WTC11 (cell line): ENCODE measurements around the gene PTPN4. TPM values are rescaled to one million over a fixed set of nuclear protein-coding genes. Genes with fewer than 3 reads are reported as not detected.

Experiments
- ATAC-seq: fragments of 200-7000 bp; cut with Tn5 transposase; 2 replicates; pipeline ENCODE4 v1.10.0; 2021; ENCODE audit warnings: mild to moderate bottlenecking, moderate library complexity
- CTCF ChIA-PET: fragments of 300-600 bp; sonication (Branson Sonifier 250); formaldehyde crosslinking; loops from one replicate; lab custom pipeline; 2021; ENCODE audit warnings: antibody characterized with exemption; lab: Charles Lee
- POLR2A ChIA-PET: fragments of 350-600 bp; sonication (Branson Sonifier 250); formaldehyde crosslinking; loops from one replicate; lab custom pipeline; 2021; ENCODE audit warnings: antibody characterized with exemption; lab: Charles Lee
- DNase-seq: peaks from one replicate; pipeline ENCODE4 v3.0.0; 2021; ENCODE audit warnings: low spot score
- H3K27ac Mint-ChIP-seq: 2 replicates; pipeline ENCODE4 v1.8.0; 2021; ENCODE audit warnings: mixed read lengths
- H3K27me3 Mint-ChIP-seq: 2 replicates; pipeline ENCODE4 v1.8.0; 2021; ENCODE audit warnings: low read depth, mild to moderate bottlenecking, moderate library complexity, mixed read lengths
- H3K36me3 Mint-ChIP-seq: 2 replicates; pipeline ENCODE4 v1.8.0; 2021; ENCODE audit warnings: mixed read lengths
- H3K4me1 Mint-ChIP-seq: 2 replicates; pipeline ENCODE4 v1.8.0; 2022; ENCODE audit warnings: mixed read lengths
- H3K4me3 Mint-ChIP-seq: 2 replicates; pipeline ENCODE4 v1.8.0; 2021; ENCODE audit warnings: mild to moderate bottlenecking, moderate library complexity, mixed read lengths
- H3K9me3 Mint-ChIP-seq: 2 replicates; pipeline ENCODE4 v1.8.0; 2021; ENCODE audit warnings: mixed read lengths
- ATF3 ChIP-seq: sonication (generic); formaldehyde crosslinking; conservative IDR thresholded peaks from 2 replicates; pipeline ENCODE4 v1.8.1; 2022; ENCODE audit warnings: mild to moderate bottlenecking, missing genetic modification reagents
- ATF6 ChIP-seq: sonication (generic); formaldehyde crosslinking; IDR thresholded peaks from 2 replicates; pipeline ENCODE4 v1.8.1; 2023; ENCODE audit warnings: mild to moderate bottlenecking, missing genetic modification reagents
- E2F1 ChIP-seq: sonication (generic); formaldehyde crosslinking; IDR thresholded peaks from 2 replicates; pipeline ENCODE4 v1.8.0; 2022; ENCODE audit warnings: mild to moderate bottlenecking, missing genetic modification reagents
- ELF4 ChIP-seq: sonication (generic); formaldehyde crosslinking; IDR thresholded peaks from 2 replicates; pipeline ENCODE4 v1.8.1; 2022; ENCODE audit warnings: low read depth, mild to moderate bottlenecking, moderate library complexity, missing genetic modification reagents
- ETV6 ChIP-seq: sonication (generic); formaldehyde crosslinking; IDR thresholded peaks from 2 replicates; pipeline ENCODE4 v1.8.1; 2022; ENCODE audit warnings: mild to moderate bottlenecking, missing genetic modification reagents
- FOXK1 ChIP-seq: sonication (generic); formaldehyde crosslinking; IDR thresholded peaks from 2 replicates; pipeline ENCODE4 v1.8.0; 2022; ENCODE audit warnings: mild to moderate bottlenecking, moderate library complexity, missing genetic modification reagents
- JAZF1 ChIP-seq: fragments of 250-450 bp; sonication (Bioruptor Pico); IDR thresholded peaks from 2 replicates; pipeline ENCODE4 v1.9.0; 2021; ENCODE audit warnings: moderate library complexity, mild to moderate bottlenecking, inconsistent platforms
- KAT7 ChIP-seq: sonication (generic); formaldehyde crosslinking; IDR thresholded peaks from 2 replicates; pipeline ENCODE4 v1.8.1; 2023; ENCODE audit warnings: missing genetic modification reagents, mild to moderate bottlenecking, borderline replicate concordance
- MLX ChIP-seq: sonication (generic); formaldehyde crosslinking; IDR thresholded peaks from 2 replicates; pipeline ENCODE4 v1.8.1; 2023; ENCODE audit warnings: mild to moderate bottlenecking, missing genetic modification reagents, moderate library complexity
- TP53 ChIP-seq: sonication (generic); formaldehyde crosslinking; IDR thresholded peaks from 2 replicates; pipeline ENCODE4 v1.8.1; 2023; ENCODE audit warnings: mild to moderate bottlenecking, missing genetic modification reagents
- ZMAT4 ChIP-seq: fragments of 250-450 bp; sonication (Bioruptor Pico); IDR thresholded peaks from 2 replicates; pipeline ENCODE4 v1.9.0; 2021; ENCODE audit warnings: mild to moderate bottlenecking
- ZNF232 ChIP-seq: sonication (generic); formaldehyde crosslinking; IDR thresholded peaks from 2 replicates; pipeline ENCODE4 v1.8.0; 2022; ENCODE audit warnings: mild to moderate bottlenecking, missing genetic modification reagents
- ZNF423 ChIP-seq: fragments of 250-450 bp; sonication (Bioruptor Pico); IDR thresholded peaks from 2 replicates; pipeline ENCODE4 v2.1.2; 2022; ENCODE audit warnings: mild to moderate bottlenecking, moderate library complexity
- ZNF425 ChIP-seq: fragments of 250-450 bp; sonication (Bioruptor Pico); conservative IDR thresholded peaks from 2 replicates; pipeline ENCODE4 v1.9.0; 2021; ENCODE audit warnings: mild to moderate bottlenecking
- ZNF532 ChIP-seq: fragments of 250-450 bp; sonication (Bioruptor Pico); IDR thresholded peaks from 2 replicates; pipeline ENCODE4 v1.9.0; 2021; ENCODE audit warnings: mild to moderate bottlenecking, borderline replicate concordance
- total RNA-seq: library from RNA; stranded (reverse); gene quantifications from 3 replicates; pipeline ENCODE4 v1.2.3, GENCODE V29; 2021

The PTPN4 gene
- total RNA-seq, 1 experiment from 2014 or later, result 85.8 TPM

GRCh38 chr2:119760237-119760955 is 674 bp downstream of the PTPN4 start:
- ATAC-seq, result peak; percentile 1; the same call in 1 of the 2 replicates
- Mint-ChIP-seq H3K36me3 (0 out of 2 replicates have a peak, but pooled peaks cover 2% of the 10 kb centered on the region), H3K27ac (peak overlapping the region; percentile 96), H3K9me3 (no peaks in the 10 kb centered on the region), H3K4me1 (peaks cover 37% of the 10 kb centered on the region), H3K27me3 (no peaks in the 10 kb centered on the region), H3K4me3 (peak overlapping the region; percentile 96)
- no peak for TF ChIP-seq MLX (CRISPR knock-in tag)
- no peak for TF ChIP-seq ZMAT4 (CRISPR knock-in tag)
- TF ChIP-seq ZNF423 (CRISPR knock-in tag), result no peak; the same call in 1 of the 2 replicates
- no peak for TF ChIP-seq ELF4 (CRISPR knock-in tag)
- TF ChIP-seq TP53 (CRISPR knock-in tag), result peak; percentile 72; the same call in 1 of the 2 replicates
- TF ChIP-seq ATF6 (CRISPR knock-in tag), result no peak
- no peak for TF ChIP-seq ETV6 (CRISPR knock-in tag)
- TF ChIP-seq ZNF425 (CRISPR knock-in tag), result no peak
- TF ChIP-seq ATF3 (CRISPR knock-in tag), result no peak
- no peak for TF ChIP-seq E2F1 (CRISPR knock-in tag)
- TF ChIP-seq JAZF1 (CRISPR knock-in tag), result no peak
- TF ChIP-seq ZNF232 (CRISPR knock-in tag), result no peak
- TF ChIP-seq FOXK1, result no peak
- 0 out of 2 replicates have a peak, but pooled peaks have one; percentile 84 for TF ChIP-seq KAT7
- TF ChIP-seq ZNF532 (CRISPR knock-in tag), result no peak
- ChIA-PET CTCF (interaction anchor here (0.7 to 1.1 kb wide), 5 partner anchors 11 to 76 kb away, joined by 3 to 6 read pairs (median 4); no protein-coding TSS in a partner anchor), POLR2A (interaction anchor here (0.8 to 2.0 kb wide), 13 partner anchors 9 to 252 kb away, joined by 3 to 13 read pairs (median 4); partner anchors contain the start of genes EPB41L5 and TMEM177)
- no peak for DNase-seq
